ENCODE results near the gene RP2. TPM values are rescaled to one million over a fixed set of nuclear protein-coding genes. Genes with fewer than 3 reads are reported as not detected.

Gene RP2
- total and polyA plus RNA-seq, 9 of the 15 experiments (the other 6 are each of a cell fraction or from before 2014, with no cell fraction given): 2.0 to 6.9 (median 3.5) TPM

GRCh38 chrX:46903458-46904242 lies 66.8 kb downstream of the RP2 start:
- Histone ChIP-seq H4K20me1 (replicated peaks; ENCODE audit: control insufficient read depth, insufficient read depth, low read length) (no peaks in the 10 kb centered on the region), H3K27me3 (ENCODE audit: control insufficient read depth in 2 of 2, insufficient read depth in 2 of 2, low read length in 2 of 2) (no peaks in the 10 kb centered on the region), H3K9ac (ENCODE audit: insufficient read depth in 1 of 2, low read depth in 2 of 2, low read length in 2 of 2) (peak overlapping the region in 1 of 2 experiments; percentile 58; a peak in 1 of 4 replicates), H3K9me1 (ENCODE audit: control insufficient read depth, insufficient read depth, low read length) (no peaks in the 10 kb centered on the region), H2AFZ (ENCODE audit: low read depth, low read length) (peak overlapping the region; percentile 64; the same call in 1 of the 2 replicates), H3K79me2 (ENCODE audit: control insufficient read depth, insufficient read depth, low read length) (no peaks in the 10 kb centered on the region), H3K9me3 (replicated peaks; ENCODE audit: control insufficient read depth, insufficient read depth, low read depth, low read length) (no peaks in the 10 kb centered on the region), H3K36me3 (ENCODE audit: control insufficient read depth, insufficient read depth, low read length) (no peaks in the 10 kb centered on the region), H3K27ac (ENCODE audit: extremely low read depth, low read depth, low read length) (no peak overlapping the region), H3K4me2 (ENCODE audit: insufficient read depth, low read length) (peak overlapping the region; percentile 67), H3K4me1 (replicated peaks in 1 of 2; ENCODE audit: control insufficient read depth in 2 of 2, insufficient read depth in 2 of 2, low read length in 2 of 2) (peaks cover 0 to 4% of the 10 kb centered on the region in 2 experiments; a peak in 1 of 5 replicates), H3K4me3 (peak overlapping the region; percentile 24)
- in situ Hi-C loops (cut with MboI): no loop called here
- POLR2A ChIA-PET: interaction anchor here (0.6 to 1.0 kb wide), 2 partner anchors 26 to 57 kb away, joined by 3 read pairs; no protein-coding TSS in a partner anchor
- CTCF ChIA-PET (ENCODE audit: low intra/inter-chr PET ratio): interaction anchor here (0.8 to 1.0 kb wide), 2 partner anchors 75 to 122 kb away, joined by 3 to 6 read pairs; no protein-coding TSS in a partner anchor
- FAIRE-seq: peak; percentile 23
- intact Hi-C loops (cut with micrococcal nuclease): loop anchor here (1.0 to 2.0 kb wide), 3 partner anchors 75 to 190 kb away; no protein-coding TSS in a partner anchor
- WGBS (ENCODE audit: insufficient coverage, low coverage, missing lambda C conversion rate): 0% methylated on average over 8 of the region's 14 CpGs
- DNase-seq (ENCODE audit: extremely low read depth in 1 of 4, low spot score in 3 of 4): peak; percentile 12 to 49 (median 29)
- ATAC-seq: peak; percentile 99
- BruUV-seq (replicated peaks): no TSS peak
- TF ChIP-seq NUFIP1 (IDR thresholded peaks at IDR 0.05; ENCODE audit: partially characterized antibody) (no peak), EZH2 (IDR thresholded peaks at IDR 0.05; ENCODE audit: borderline replicate concordance, low read depth, low read length) (no peak), MXD1 (CRISPR knock-in tag; IDR thresholded peaks at IDR 0.05; ENCODE audit: borderline replicate concordance, poor library complexity, severe bottlenecking) (no peak), ZNF77 (CRISPR knock-in tag; IDR thresholded peaks at IDR 0.05) (no peak), ZNF551 (CRISPR knock-in tag; IDR thresholded peaks at IDR 0.05) (no peak), HSF4 (CRISPR knock-in tag; IDR thresholded peaks at IDR 0.05; ENCODE audit: borderline replicate concordance) (no peak), PHB2 (IDR thresholded peaks at IDR 0.05; ENCODE audit: low read depth) (no peak), TAF7 (tag; IDR thresholded peaks at IDR 0.05) (no peak), NCOA2 (IDR thresholded peaks at IDR 0.05; ENCODE audit: partially characterized antibody in 2 of 2) (no peak), ZNF584 (CRISPR knock-in tag; IDR thresholded peaks at IDR 0.05; ENCODE audit: low read depth) (no peak), ZC3H4 (CRISPR knock-in tag; IDR thresholded peaks at IDR 0.05; ENCODE audit: borderline replicate concordance) (no peak), NFIC (IDR thresholded peaks at IDR 0.05) (peak; percentile 76), ARID3A (IDR thresholded peaks at IDR 0.05; ENCODE audit: borderline replicate concordance, low read depth, low read length) (no peak), NR3C1 (CRISPR knock-in tag; IDR thresholded peaks at IDR 0.05) (no peak), RCOR1 (IDR thresholded peaks at IDR 0.05; ENCODE audit: borderline replicate concordance in 1 of 2, low read depth in 2 of 2, low read length in 2 of 2) (peak in 1 of 2 experiments; percentile 2; a peak in 1 of 4 replicates), ATF6 (CRISPR knock-in tag; IDR thresholded peaks at IDR 0.05) (no peak), CCAR2 (IDR thresholded peaks at IDR 0.05; ENCODE audit: low read depth, low read length) (no peak), MYNN (IDR thresholded peaks at IDR 0.05) (no peak), MYNN (CRISPR knock-in tag; IDR thresholded peaks at IDR 0.05) (no peak)

Data from K562 (cell line).